ENCODE measurements around the gene ZYX.

DNA sequence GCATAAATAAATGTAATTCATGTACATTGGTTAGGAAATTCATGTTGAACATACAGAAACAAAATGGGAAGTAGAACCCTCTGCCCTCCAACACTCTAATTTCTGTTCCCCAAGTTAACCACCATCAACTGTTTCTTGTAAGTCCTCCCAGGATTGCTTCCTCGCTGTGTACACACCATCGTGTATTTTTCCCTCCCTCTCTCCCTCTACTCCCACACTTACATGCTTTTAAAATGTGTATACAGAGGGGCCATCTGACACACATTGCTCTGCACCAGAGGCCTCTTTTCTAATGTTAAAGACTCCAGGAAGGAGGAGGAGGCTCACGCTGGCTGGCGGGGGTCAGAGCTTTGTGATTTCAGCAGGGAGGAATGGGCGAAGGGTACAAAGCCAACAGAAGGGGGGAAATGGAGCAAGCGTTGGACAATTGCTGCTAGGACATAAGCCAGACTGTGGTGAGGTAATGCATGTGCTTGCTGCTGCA, 29.4 kb downstream of the ZYX start:
- TF ChIP-seq, protein P1, sequence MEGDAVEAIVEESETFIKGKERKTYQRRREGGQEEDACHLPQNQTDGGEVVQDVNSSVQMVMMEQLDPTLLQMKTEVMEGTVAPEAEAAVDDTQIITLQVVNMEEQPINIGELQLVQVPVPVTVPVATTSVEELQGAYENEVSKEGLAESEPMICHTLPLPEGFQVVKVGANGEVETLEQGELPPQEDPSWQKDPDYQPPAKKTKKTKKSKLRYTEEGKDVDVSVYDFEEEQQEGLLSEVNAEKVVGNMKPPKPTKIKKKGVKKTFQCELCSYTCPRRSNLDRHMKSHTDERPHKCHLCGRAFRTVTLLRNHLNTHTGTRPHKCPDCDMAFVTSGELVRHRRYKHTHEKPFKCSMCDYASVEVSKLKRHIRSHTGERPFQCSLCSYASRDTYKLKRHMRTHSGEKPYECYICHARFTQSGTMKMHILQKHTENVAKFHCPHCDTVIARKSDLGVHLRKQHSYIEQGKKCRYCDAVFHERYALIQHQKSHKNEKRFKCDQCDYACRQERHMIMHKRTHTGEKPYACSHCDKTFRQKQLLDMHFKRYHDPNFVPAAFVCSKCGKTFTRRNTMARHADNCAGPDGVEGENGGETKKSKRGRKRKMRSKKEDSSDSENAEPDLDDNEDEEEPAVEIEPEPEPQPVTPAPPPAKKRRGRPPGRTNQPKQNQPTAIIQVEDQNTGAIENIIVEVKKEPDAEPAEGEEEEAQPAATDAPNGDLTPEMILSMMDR (IDR thresholded peaks at IDR 0.05) = no peak
- TF ChIP-seq MXI1 (IDR thresholded peaks at IDR 0.05; ENCODE audit: low read depth, low read length) (no peak), SIN3A (IDR thresholded peaks at IDR 0.05; ENCODE audit: borderline replicate concordance, low read depth, low read length) (no peak), EZH2phosphoT487 (IDR thresholded peaks at IDR 0.05; ENCODE audit: borderline replicate concordance, low read depth) (no peak)
